Testis (tissue), 2 donors: ENCODE measurements around the gene SUPT20HL2.

ENCODE experiments used
- POLR2A ChIP-seq: fragments of 450-650 bp; IDR thresholded peaks from one replicate; pipeline ENCODE4 v1.6.1; 2017; ENCODE audit warnings: antibody characterized with exemption, mild to moderate bottlenecking, moderate library complexity
- TF ChIP-seq, protein P1 (sequence below), 3 experiments: fragments of 450-650 bp in 2 of 3; fragments of 200-600 bp in 1 of 3; sonication (generic) in 1 of 3; IDR thresholded peaks; one replicate each; pipeline ENCODE4 v1.5.1; 2016 to 2019; ENCODE audit warnings: antibody characterized with exemption in 3 of 3, mild to moderate bottlenecking in 2 of 3, moderate library complexity in 1 of 3

GRCh38 chrX:24262309-24262708 lies 51.6 kb downstream of the SUPT20HL2 start:
- TF ChIP-seq, protein P1, sequence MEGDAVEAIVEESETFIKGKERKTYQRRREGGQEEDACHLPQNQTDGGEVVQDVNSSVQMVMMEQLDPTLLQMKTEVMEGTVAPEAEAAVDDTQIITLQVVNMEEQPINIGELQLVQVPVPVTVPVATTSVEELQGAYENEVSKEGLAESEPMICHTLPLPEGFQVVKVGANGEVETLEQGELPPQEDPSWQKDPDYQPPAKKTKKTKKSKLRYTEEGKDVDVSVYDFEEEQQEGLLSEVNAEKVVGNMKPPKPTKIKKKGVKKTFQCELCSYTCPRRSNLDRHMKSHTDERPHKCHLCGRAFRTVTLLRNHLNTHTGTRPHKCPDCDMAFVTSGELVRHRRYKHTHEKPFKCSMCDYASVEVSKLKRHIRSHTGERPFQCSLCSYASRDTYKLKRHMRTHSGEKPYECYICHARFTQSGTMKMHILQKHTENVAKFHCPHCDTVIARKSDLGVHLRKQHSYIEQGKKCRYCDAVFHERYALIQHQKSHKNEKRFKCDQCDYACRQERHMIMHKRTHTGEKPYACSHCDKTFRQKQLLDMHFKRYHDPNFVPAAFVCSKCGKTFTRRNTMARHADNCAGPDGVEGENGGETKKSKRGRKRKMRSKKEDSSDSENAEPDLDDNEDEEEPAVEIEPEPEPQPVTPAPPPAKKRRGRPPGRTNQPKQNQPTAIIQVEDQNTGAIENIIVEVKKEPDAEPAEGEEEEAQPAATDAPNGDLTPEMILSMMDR (IDR thresholded peaks at IDR 0.05): no peak
- TF ChIP-seq POLR2A: no peak
